CD4-positive, alpha-beta T cell treated with Interferon gamma for 1 hour (primary cell): ENCODE measurements around the gene TIMM23B.
"Not testable (repeated sequence)": the region's sequence is repeated elsewhere in the genome, so short reads cannot be mapped to it uniquely, and the experiment has no call there.

Experiments used
- DNase-seq: peaks from one replicate; pipeline ENCODE4 v3.0.0-alpha.2; 2020

Gene TIMM23B

DNA sequence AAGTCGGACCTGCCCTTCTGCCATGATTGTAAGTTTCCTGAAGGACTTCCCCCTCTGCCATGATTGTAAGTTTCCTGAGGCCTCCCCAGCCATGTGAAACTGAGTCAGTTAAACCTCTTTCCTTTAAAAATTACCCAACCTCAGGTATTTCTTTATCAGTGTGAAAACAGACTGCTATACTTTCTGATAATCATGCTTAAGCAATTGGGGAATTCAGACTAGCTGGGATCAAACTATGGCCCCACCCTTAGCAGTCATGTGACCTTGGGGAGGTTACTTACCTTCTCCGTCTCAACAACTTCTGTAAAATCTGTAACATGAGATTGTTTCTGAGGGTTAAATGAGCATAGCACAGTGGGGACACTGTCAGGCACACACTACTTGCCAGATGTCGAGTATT, 45.4 kb downstream of the TIMM23B start:
- not testable (repeated sequence) for DNase-seq

DNA sequence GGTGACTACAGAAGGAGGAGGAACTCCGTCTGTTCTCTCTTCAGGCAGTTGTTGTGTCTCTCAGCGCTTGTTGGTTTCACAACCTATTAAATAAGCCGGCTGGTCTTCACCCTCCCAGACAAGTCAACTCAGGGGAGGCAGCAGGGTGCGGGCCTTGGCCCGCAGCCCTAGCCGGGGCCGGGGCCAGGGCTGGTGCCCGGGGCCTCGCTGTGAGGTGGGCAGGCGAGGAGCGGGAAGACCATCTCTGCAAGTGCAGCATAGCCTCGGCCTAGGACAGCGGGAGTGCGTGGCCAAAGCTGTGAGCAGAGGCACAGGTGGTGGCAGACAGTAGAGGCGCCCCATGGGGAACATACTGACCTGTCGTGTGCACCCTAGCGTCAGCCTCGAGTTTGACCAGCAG, 46.5 kb downstream of the TIMM23B start, which contains the start of gene AGAP6:
Gene AGAP6, plus strand, starts transcription at position 31 of the 400 bp plus-strand sequence. Its CDS starts 310 bp downstream, at position 341.
- not testable (repeated sequence) for DNase-seq

DNA sequence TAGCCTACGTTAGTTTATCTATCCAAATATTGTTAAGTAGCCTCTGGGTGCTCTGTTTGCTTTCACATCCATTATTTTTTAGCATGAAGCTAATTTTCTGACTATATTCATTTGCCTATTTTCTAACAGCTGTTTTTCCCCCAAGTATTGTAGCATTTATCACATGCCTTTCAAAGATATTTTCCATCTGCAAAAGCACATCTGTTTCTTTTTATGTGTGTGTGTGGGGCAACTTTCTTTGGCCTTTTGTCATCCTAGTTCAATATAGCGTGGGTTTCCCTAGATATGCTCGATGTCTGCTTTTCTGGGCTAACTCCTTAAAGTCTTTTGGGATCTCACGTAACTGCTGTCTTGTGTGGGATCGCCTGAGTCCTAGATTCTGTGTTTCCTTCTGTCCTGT, 53.5 kb downstream of the TIMM23B start:
- DNase-seq = not testable (repeated sequence)

DNA sequence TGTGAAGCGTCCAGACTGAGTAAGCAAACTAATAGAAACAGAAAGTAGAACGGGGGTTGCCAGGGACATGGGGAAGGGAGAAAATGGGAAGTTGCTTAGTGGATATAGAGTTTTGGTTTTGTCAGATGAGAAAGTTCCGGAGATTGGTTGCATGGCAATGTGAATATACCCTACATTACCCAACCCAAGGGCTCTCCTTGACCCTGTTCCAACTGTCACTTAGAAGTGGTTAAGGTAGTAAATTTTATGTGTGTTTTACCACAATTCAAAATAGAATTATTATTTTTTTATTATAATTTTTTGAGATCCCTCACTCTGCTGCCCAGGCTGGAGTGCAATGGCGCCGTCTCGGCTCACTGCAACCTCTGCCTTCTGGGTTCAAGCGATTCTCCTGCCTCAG, 72.2 kb downstream of the TIMM23B start:
- not testable (repeated sequence) for DNase-seq

DNA sequence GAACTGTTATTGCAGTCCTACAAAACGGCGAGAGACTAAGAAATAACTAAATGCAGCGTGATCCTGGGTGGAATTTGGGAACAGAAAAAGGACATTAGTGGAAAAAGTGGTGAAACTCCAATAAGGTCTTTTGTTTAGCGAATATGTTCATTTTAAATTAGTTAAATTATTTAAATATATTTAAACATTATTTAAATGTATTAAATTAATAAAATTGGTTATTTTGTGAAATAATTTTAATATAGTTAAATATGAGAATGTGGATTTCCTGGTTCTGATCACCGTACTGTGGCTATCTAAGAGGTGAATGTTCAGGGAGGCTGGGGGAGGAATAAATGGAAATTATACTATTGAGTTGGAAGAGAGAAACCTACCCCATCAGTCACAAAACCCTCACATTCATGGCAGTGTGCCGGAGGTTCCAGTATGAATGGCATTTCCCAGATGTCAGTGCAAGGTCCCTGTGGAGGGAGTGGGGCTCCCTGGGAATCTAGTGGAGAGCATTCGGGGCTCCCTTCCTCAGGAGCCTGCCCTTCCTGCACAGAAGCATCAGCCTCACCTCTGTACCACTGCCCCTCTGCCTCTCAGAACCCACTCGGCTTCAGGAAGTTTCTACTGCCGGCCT, 73.9 kb downstream of the TIMM23B start:
- DNase-seq = not testable (repeated sequence)

DNA sequence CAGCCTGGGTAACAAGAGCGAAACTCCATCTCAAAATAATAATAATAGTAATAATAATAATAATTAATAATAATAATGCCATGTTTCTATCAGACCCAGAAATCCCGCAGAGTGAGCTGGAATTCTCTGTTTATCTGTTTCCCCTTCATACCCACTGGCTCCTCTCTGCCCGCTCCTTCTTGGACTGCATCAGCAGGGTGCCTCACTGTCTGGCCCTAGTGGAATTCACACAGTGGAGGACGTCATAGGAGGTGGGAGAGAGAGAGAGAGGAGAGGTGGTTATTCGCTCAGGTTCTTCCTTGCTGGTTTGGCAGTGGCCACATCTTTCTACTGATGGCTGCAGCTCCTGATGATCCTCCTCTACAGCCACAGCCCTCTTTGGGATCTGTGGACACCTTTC, 75.1 kb downstream of the TIMM23B start:
- not testable (repeated sequence) for DNase-seq

DNA sequence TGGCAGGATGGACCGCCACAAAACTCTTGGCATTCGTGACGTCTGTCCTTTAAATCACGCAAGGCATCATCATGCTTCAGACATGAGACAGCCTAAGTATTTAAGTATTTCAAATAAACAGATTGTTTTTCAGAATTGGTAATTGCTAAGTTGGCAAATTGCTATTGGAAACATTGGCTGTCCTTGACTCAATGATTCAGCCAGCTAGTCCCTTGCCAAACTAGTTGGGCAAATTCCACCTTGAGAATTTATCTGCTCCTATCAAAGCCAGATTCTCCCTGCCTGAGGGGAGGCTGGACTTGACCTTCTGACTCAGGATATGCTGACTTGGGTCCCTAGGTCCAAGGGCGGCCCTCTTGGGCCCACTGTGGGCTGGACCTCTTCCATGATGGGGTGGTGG, 75.8 kb downstream of the TIMM23B start:
- not testable (repeated sequence) for DNase-seq

DNA sequence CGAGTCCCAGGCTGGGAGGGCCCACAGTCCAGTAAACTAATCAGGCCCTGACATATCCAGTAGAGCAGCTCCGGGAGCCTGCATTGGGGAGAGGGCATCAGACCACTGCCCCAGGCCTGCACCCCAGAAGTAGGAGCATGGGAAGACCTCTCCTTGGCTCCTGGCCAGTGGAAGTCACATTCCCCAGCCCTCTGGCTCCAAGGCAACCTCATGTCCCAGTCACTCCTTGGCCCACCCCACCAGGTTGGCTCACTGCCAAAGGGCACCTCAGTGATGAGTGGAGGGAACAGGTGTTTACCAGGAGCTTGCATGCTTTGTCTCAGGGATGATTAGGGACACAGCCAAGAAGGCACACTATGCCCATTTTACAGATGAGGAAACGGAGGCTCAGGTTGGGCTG, 77.4 kb downstream of the TIMM23B start:
- not testable (repeated sequence) for DNase-seq

DNA sequence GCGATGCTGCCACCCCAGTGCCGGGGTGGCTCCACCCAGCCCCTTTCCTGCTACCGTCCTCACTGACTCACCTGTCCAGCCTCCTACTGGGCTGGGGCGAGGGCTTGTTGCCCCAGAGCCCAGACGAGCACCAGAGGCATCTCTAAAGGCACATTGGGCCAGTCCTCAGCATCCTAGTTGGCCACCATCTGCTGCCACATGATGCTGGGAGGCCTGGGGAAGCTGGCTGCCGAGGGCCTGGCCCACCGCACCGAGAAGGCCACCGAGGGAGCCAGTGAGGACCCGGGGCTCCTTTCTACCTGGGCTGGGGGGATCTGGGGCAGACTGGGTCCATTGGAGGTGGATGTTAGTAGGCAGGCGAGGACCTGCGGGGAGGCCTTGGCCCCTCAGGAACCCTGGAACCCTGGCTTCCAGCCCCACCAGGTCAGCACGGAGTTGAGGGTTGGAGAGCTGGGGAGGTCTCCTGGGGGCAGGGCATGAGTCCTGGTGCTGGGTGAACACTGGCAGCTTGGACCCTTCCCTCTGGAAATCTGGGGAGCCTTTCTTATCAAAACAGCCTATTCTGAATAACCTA, 78.7 kb downstream of the TIMM23B start:
- not testable (repeated sequence) for DNase-seq

DNA sequence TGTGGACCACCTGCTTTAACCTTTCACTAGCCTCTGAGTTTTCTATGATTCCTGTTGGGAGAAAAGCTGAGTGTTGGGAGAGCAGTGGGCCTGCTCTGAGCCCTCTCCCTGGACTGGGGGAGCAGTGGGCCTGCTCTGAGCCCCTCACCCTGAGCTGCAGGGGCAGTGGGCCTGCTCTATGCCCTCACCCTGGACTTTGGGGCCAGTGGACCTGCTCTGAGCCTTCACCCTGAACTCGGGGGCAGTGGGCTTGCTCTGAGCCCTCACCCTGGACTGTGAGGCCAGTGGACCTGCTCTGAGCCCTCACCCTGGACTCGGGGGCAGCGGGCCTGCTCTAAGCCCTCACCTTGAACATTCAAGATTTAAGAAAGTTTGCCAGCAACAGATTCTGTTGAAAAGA, 79.8 kb downstream of the TIMM23B start:
- DNase-seq = no peak
